ENCODE data around the gene AASDHPPT.

- TF ChIP-seq, protein P1, sequence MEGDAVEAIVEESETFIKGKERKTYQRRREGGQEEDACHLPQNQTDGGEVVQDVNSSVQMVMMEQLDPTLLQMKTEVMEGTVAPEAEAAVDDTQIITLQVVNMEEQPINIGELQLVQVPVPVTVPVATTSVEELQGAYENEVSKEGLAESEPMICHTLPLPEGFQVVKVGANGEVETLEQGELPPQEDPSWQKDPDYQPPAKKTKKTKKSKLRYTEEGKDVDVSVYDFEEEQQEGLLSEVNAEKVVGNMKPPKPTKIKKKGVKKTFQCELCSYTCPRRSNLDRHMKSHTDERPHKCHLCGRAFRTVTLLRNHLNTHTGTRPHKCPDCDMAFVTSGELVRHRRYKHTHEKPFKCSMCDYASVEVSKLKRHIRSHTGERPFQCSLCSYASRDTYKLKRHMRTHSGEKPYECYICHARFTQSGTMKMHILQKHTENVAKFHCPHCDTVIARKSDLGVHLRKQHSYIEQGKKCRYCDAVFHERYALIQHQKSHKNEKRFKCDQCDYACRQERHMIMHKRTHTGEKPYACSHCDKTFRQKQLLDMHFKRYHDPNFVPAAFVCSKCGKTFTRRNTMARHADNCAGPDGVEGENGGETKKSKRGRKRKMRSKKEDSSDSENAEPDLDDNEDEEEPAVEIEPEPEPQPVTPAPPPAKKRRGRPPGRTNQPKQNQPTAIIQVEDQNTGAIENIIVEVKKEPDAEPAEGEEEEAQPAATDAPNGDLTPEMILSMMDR (IDR thresholded peaks at IDR 0.05), result no peak
- TF ChIP-seq POLR2A (IDR thresholded peaks at IDR 0.05), result no peak
Measured at GRCh38 chr11:106092446-106092845, 15.0 kb downstream of the AASDHPPT start.

Data from thyroid gland (tissue), 4 donors.